Measurements from ENCODE around the gene KCNIP2. TPM values are rescaled to one million over a fixed set of nuclear protein-coding genes. Genes with fewer than 3 reads are reported as not detected.

KCNIP2 gene
- total and polyA plus RNA-seq, 2 donors (not counting 3 experiments of a cell fraction or from before 2014, with no cell fraction given), result 0.36 to 2.2 TPM

GRCh38 chr10:101793526-101793925, 50.1 kb downstream of the KCNIP2 start:
- Histone ChIP-seq H3K36me3 (ENCODE audit: control insufficient read depth in 2 of 2, extremely low read depth in 1 of 2, insufficient read depth in 2 of 2, low read length in 2 of 2) (peaks cover 24 to 43% of the 10 kb centered on the region in 2 experiments), H3K27me3 (ENCODE audit: control insufficient read depth in 2 of 2, insufficient read depth in 2 of 2, low read length in 2 of 2) (no peaks in the 10 kb centered on the region), H3K79me2 (ENCODE audit: control insufficient read depth, insufficient read depth, low read length) (peaks cover 17% of the 10 kb centered on the region), H3K27ac (ENCODE audit: insufficient read depth, low read depth, low read length) (no peak overlapping the region), H3K9me3 (replicated peaks; ENCODE audit: control insufficient read depth, insufficient read depth, low read length) (no peaks in the 10 kb centered on the region), H3K4me1 (ENCODE audit: control insufficient read depth, extremely low read depth, insufficient read depth, low read length) (no peaks in the 10 kb centered on the region), H3K9ac (replicated peaks; ENCODE audit: extremely low read depth, insufficient read depth, low read length) (no peak overlapping the region), H4K20me1 (replicated peaks; ENCODE audit: control insufficient read depth, extremely low read depth, insufficient read depth, low read length) (peaks cover 9% of the 10 kb centered on the region), H3K9me1 (replicated peaks; ENCODE audit: control insufficient read depth, extremely low read depth, insufficient read depth, low read length) (no peaks in the 10 kb centered on the region), H3K4me2 (ENCODE audit: insufficient read depth, low read length) (no peak overlapping the region), H2AFZ (ENCODE audit: low read depth, low read length) (no peak overlapping the region), H3K4me3 (replicated peaks in 1 of 3; ENCODE audit: insufficient read depth in 1 of 3, low read depth in 1 of 3, low read length in 3 of 3) (no peak overlapping the region)
- ChIA-PET POLR2A (no interaction called here), CTCF (interaction anchor here (1.0 to 4.2 kb wide), 2 partner anchors 13 to 15 kb away, joined by 3 to 16 read pairs; no protein-coding TSS in a partner anchor)
- FAIRE-seq, result no peak
- DNase-seq (ENCODE audit: low read depth, low spot score), result no peak
- intact Hi-C loops (cut with micrococcal nuclease) (no loop called here), dilution Hi-C loops (cut with MboI; ENCODE audit: extremely low pct_ligation_motif_present, low sequenced_read_pairs) (no loop called here)
- BruUV-seq (replicated peaks), result no TSS peak
- TF ChIP-seq JUN (IDR thresholded peaks at IDR 0.05; ENCODE audit: borderline replicate concordance, insufficient read depth, insufficient read length, low read depth) (no peak), FOS (IDR thresholded peaks at IDR 0.05; ENCODE audit: borderline replicate concordance, insufficient read depth, low read length) (no peak), MYC (IDR thresholded peaks at IDR 0.05; ENCODE audit: low read depth, low read length) (no peak), POLR2A (IDR thresholded peaks at IDR 0.05; ENCODE audit: low read depth, low read length) (no peak), POLR2AphosphoS5 (IDR thresholded peaks at IDR 0.05; ENCODE audit: insufficient read depth, low read depth, low read length) (no peak), EZH2 (IDR thresholded peaks at IDR 0.05; ENCODE audit: borderline replicate concordance, low read depth, low read length, severe bottlenecking) (no peak), CTCF (IDR thresholded peaks at IDR 0.05; ENCODE audit: extremely low read depth in 1 of 2, insufficient read depth in 1 of 2, low read depth in 1 of 2, low read length in 2 of 2) (no peak), MAX (IDR thresholded peaks at IDR 0.05; ENCODE audit: insufficient read depth, insufficient read length) (no peak)

All from endothelial cell of umbilical vein (primary cell).